Stomach (tissue), 9 donors: ENCODE data around the gene GYG1. TPM values are rescaled to one million over a fixed set of nuclear protein-coding genes. Genes with fewer than 3 reads are reported as not detected.

ENCODE experiments used
- DNase-seq, 2 donors: peaks; one replicate each; pipeline versions ENCODE4 v3.0.0 to v3.0.0-alpha.2; 2013 to 2019
- H3K27ac ChIP-seq, 5 donors: fragments of 200-600 bp in 4 of 5; sonication (generic) in 4 of 5; one replicate each; pipeline ENCODE4 v1.5.1; 2013 to 2019; ENCODE audit warnings: mild to moderate bottlenecking in 1 of 5, moderate library complexity in 1 of 5
- H3K27me3 ChIP-seq, 3 donors: fragments of 200-600 bp; sonication (generic); one replicate each; pipeline ENCODE4 v1.5.1; 2017 to 2019; ENCODE audit warnings: mixed run types in 1 of 3
- H3K36me3 ChIP-seq, 4 donors: fragments of 200-600 bp; sonication (generic); 1 replicate in 3 of 4; 2 replicates in 1 of 4; pipeline ENCODE4 v1.5.1; 2016 to 2019
- H3K4me1 ChIP-seq, 4 donors: fragments of 200-600 bp; sonication (generic); one replicate each; pipeline ENCODE4 v1.5.1; 2016 to 2019
- H3K4me3 ChIP-seq, 4 donors: fragments of 200-600 bp; sonication (generic) in 3 of 4; one replicate each; pipeline ENCODE4 v1.5.1; 2016 to 2019; ENCODE audit warnings: mild to moderate bottlenecking in 1 of 4
- H3K9me3 ChIP-seq, 4 donors: fragments of 200-600 bp; sonication (generic); one replicate each; pipeline ENCODE4 v1.5.1; 2016 to 2019
- CTCF ChIP-seq, 7 experiments: fragments of 450-650 bp in 4 of 7; fragments of 200-600 bp in 3 of 7; sonication (generic) in 3 of 7; IDR thresholded peaks; one replicate each; pipeline ENCODE4 v1.5.1; 2016 to 2019; ENCODE audit warnings: antibody characterized with exemption in 7 of 7, control low read depth in 2 of 7, mild to moderate bottlenecking in 1 of 7
- EP300 ChIP-seq: sonication (generic); formaldehyde crosslinking; IDR thresholded peaks from one replicate; pipeline ENCODE4 v1.6.1; 2017; ENCODE audit warnings: antibody characterized with exemption
- POLR2A ChIP-seq, 4 donors: fragments of 450-650 bp; IDR thresholded peaks; one replicate each; pipeline ENCODE4 v1.6.1; 2016; ENCODE audit warnings: antibody characterized with exemption in 4 of 4, control low read depth in 2 of 4, mild to moderate bottlenecking in 1 of 4, moderate library complexity in 1 of 4
- POLR2AphosphoS5 ChIP-seq, 3 donors: sonication (generic); formaldehyde crosslinking; IDR thresholded peaks; one replicate each; pipeline ENCODE4 v1.6.1; 2016; ENCODE audit warnings: antibody characterized with exemption in 3 of 3
- WGBS, 5 donors: extraction: QIAGEN DNeasy Blood & Tissue Kit in 3 of 5; methylation state at CpG; one replicate each; pipeline versions ENCODE4 v1.1.5 to v1.1.7; 2013 to 2018; 5-methylcytosine and 5-hydroxymethylcytosine counted together
- intact Hi-C: fragments of 100-400 bp; cut with DNase I; formaldehyde crosslinking; loops from one replicate; pipeline ENCODE4 v1.15.1; 2023; ENCODE audit warnings: low total_unique reads
- polyA plus RNA-seq, 3 donors: library from polyadenylated mRNA; stranded (reverse); fragments of 200-250 nt; gene quantifications; one replicate each; pipeline ENCODE4 v1.2.3, GENCODE V29; 2013
- total RNA-seq, 5 donors: library from RNA; depleted of rRNA; stranded (reverse); fragments of >200 nt; gene quantifications; one replicate each; pipeline versions ENCODE4 v1.1.0 to v1.2.3, GENCODE V29; 2014 to 2016
- donor health status: healthy with polysubstance abuse.
- donor health status: Bipolar disorder and iron deficiency.
- donor health status: healthy.

Gene GYG1
- total and polyA plus RNA-seq, 8 donors = 4.9 to 169 (median 38.1) TPM

- TF ChIP-seq POLR2AphosphoS5 (IDR thresholded peaks at IDR 0.05) = no peak
- peaks cover 0 to 49% (median 46%) of the 10 kb centered on the region in 4 donors for H3K36me3 ChIP-seq
- DNase-seq = no peak
- 62 to 81% (median 69%) methylated on average over 2 of the region's 2 CpGs for WGBS, 5 donors
- no peaks in the 10 kb centered on the region for H3K4me1 ChIP-seq
- intact Hi-C loops = no loop called here
- no peak overlapping the region for H3K27ac ChIP-seq
- H3K4me3 ChIP-seq = no peak overlapping the region
- H3K27me3 ChIP-seq = no peaks in the 10 kb centered on the region
- no peaks in the 10 kb centered on the region for H3K9me3 ChIP-seq
These were observed 39.8 kb downstream of the GYG1 start for GRCh38 chr3:149031096-149031495.

DNA sequence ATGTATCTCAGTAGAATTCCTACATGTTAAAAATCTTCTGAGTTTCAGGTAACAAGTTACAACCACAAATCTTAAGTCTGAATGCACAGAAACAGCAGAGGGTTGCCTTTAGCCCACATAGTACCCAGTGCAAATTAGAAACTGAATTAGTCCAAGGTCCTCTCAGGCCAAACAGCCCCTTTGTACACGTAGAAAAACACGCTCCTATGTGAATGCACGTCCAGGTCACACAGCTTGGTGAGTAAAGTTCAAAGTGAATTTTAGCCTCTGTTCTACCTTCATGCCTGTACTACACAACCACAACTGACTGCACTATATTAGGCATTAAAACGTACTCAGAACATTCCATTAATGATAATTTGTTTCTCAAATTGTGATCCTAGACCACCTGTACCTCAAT is 46.3 kb downstream of the GYG1 start:
- intact Hi-C loops = no loop called here
- Histone ChIP-seq H3K36me3 (peaks cover 0 to 58% (median 30%) of the 10 kb centered on the region in 4 donors), H3K4me1 (peaks cover 0 to 8% (median 0%) of the 10 kb centered on the region in 4 donors), H3K9me3 (no peaks in the 10 kb centered on the region), H3K27ac (no peak overlapping the region), H3K27me3 (no peaks in the 10 kb centered on the region), H3K4me3 (no peak overlapping the region)
- DNase-seq = no peak
- WGBS, 5 donors = 80 to 93% (median 83%) methylated on average over 4 of the region's 4 CpGs
- TF ChIP-seq EP300 = no peak
- no peak for TF ChIP-seq POLR2A (IDR thresholded peaks at IDR 0.05)
- TF ChIP-seq CTCF (IDR thresholded peaks at IDR 0.05) = no peak
- TF ChIP-seq POLR2AphosphoS5 (IDR thresholded peaks at IDR 0.05) = no peak

DNA sequence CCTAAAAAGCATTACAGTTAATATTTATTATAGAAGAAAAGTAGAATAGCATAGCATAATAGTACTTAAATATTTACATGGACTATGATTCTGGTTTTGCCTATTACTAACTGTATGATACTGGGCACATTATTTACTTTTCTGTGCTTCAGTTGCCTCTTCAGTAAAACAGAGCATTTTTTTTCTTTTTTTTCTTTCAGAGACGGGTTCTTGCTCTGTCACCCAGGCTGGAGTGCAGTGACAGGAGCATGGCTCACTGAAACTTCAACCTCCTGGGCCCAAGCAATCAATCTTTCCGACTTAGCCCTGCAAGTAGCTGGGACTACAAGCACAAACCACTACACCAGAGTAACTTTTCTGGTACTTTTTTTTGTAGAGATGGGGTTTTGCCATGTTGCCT is 47.0 kb downstream of the GYG1 start:
- DNase-seq = no peak
- Histone ChIP-seq H3K27ac (no peak overlapping the region), H3K36me3 (peaks cover 0 to 58% (median 29%) of the 10 kb centered on the region in 4 donors), H3K4me3 (no peak overlapping the region), H3K4me1 (peaks cover 0 to 8% (median 3%) of the 10 kb centered on the region in 4 donors), H3K9me3 (no peaks in the 10 kb centered on the region), H3K27me3 (no peaks in the 10 kb centered on the region)
- intact Hi-C loops = no loop called here
- TF ChIP-seq EP300 (no peak), POLR2AphosphoS5 (IDR thresholded peaks at IDR 0.05) (no peak), POLR2A (IDR thresholded peaks at IDR 0.05) (no peak), CTCF (IDR thresholded peaks at IDR 0.05) (no peak)
- WGBS, 5 donors = 76 to 89% (median 85%) methylated on average over 2 of the region's 2 CpGs

- intact Hi-C loops = no loop called here
- 12 to 62% (median 32%) methylated on average over 1 of the region's 1 CpG for WGBS, 5 donors
- Histone ChIP-seq H3K4me1 (peaks cover 0 to 8% (median 3%) of the 10 kb centered on the region in 4 donors), H3K36me3 (peaks cover 0 to 59% (median 34%) of the 10 kb centered on the region in 4 donors), H3K4me3 (no peak overlapping the region), H3K27me3 (no peaks in the 10 kb centered on the region), H3K9me3 (no peaks in the 10 kb centered on the region), H3K27ac (no peak overlapping the region)
- no peak for DNase-seq
- TF ChIP-seq POLR2AphosphoS5 (IDR thresholded peaks at IDR 0.05) = no peak
- TF ChIP-seq CTCF (IDR thresholded peaks at IDR 0.05) = no peak
These were observed 51.5 kb downstream of the GYG1 start for GRCh38 chr3:149042789-149043386.

GRCh38 chr3:149044339-149045083 is 53.2 kb downstream of the GYG1 start:
- no peak overlapping the region for H3K4me3 ChIP-seq
- no peak overlapping the region for H3K27ac ChIP-seq
- H3K9me3 ChIP-seq = no peaks in the 10 kb centered on the region
- TF ChIP-seq POLR2A (IDR thresholded peaks at IDR 0.05) (no peak), EP300 (no peak)
- DNase-seq = no peak
- peaks cover 0 to 8% (median 3%) of the 10 kb centered on the region in 4 donors for H3K4me1 ChIP-seq
- no peaks in the 10 kb centered on the region for H3K27me3 ChIP-seq
- peaks cover 0 to 55% (median 32%) of the 10 kb centered on the region in 4 donors for H3K36me3 ChIP-seq
- intact Hi-C loops = no loop called here
- WGBS, 5 donors = 86 to 90% (median 88%) methylated on average over 5 of the region's 5 CpGs
